ENCODE measurements around the gene RBM41. TPM values are rescaled to one million over a fixed set of nuclear protein-coding genes. Genes with fewer than 3 reads are reported as not detected.

The RBM41 gene
- total RNA-seq (2014; rRNA removed) (12.8 and 14.2 TPM in 2 replicates), Bru-seq, nascent RNA (percentile 81 among the genes with signal in this experiment), BruChase-seq, experiment 1, labeled RNA remaining after a 6-hour chase (percentile 76 among the genes with signal in this experiment), BruChase-seq, experiment 2, labeled RNA remaining after a 2-hour chase (percentile 82 among the genes with signal in this experiment)
- long read RNA-seq, transcript RBM41-201 (7 exons, 1,662 nt) = major isoform, 13 of 50 reads
- long read RNA-seq, partial matches to known transcripts = 18 of 50 reads
- long read RNA-seq, other reads (novel, unspliced or antisense) = 16 of 50 reads

DNA sequence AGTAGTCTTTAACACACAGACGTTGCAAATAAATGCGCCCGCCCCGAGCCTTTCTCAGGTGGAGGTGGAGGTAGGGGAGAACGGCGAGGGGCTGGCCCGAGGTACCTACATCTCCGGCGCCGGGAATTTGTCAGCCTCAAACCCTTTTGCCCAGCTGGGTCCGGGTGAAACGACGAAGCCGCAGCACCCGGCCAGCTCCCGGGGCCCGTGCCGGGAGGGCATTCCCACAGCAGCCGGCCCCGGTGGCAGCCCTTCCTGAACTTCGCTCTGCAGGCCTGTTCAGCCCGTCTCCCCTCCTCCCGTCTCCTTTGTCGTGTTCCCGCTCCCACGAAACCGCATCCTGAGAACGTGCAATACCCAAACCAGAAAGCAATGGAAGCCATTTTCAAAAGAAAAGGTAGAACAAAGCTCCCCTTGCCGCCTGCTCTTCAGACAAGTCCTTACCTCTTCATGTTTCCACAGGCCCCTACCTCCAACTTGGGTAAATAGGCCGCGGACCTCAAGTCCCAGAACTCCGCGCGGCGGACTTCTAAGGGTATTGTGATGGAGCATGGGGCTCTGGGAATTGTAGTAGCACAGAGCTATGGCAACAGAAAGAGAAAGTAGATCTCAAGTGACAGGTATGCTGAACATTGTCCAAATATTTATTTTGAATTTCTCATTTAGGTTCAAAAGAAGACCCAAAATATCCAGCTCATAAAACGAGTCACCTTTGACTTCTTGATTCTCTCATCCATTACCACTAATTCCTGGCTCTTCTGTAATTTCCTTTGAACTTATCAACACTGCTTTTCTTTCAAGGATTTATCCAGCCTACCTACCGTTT, at the start of gene RBM41:
Gene RBM41, minus strand, starts transcription at position 501 of the 826 bp plus-strand sequence. Its CDS starts 49 bp downstream, at position 452.
- no peaks in the 10 kb centered on the region for H4K20me1 ChIP-seq (ENCODE audit: low read length)
- H3K9me2 ChIP-seq (replicated peaks; ENCODE audit: low read length) = no peaks in the 10 kb centered on the region
- DNase-seq (peak; percentile 84), ATAC-seq (peak; percentile 99)
- H3K4me3 ChIP-seq (ENCODE audit: low read length) = peak within 1 kb of the TSS; percentile 92
- peak within 1 kb of the TSS; percentile 93 for H2AFZ ChIP-seq (ENCODE audit: low read length)
- H3F3A ChIP-seq (ENCODE audit: low read length, unreplicated experiment) = no peaks in the 10 kb centered on the region
- no peaks in the 10 kb centered on the region for H3K27me3 ChIP-seq (ENCODE audit: low read length)
- peak within 1 kb of the TSS; percentile 90 for H3K4me2 ChIP-seq (ENCODE audit: low read length)
- BruUV-seq (replicated peaks) = TSS peak; percentile 68
- ChIA-PET POLR2A (ENCODE audit: unreplicated experiment) (no interaction called here), CTCF (interaction anchor here (0.6 kb wide), 1 partner anchor 16 kb away, joined by 3 read pairs; no protein-coding TSS in a partner anchor)
- intact Hi-C loops (cut with micrococcal nuclease) = loop anchor here (5.0 to 10.0 kb wide), 2 partner anchors 86 to 974 kb away; partner anchors contain the start of genes ATG4A, DNAAF6, NUP62CL and PSMD10
- H3K27ac ChIP-seq (ENCODE audit: low read length) = no peak within 1 kb of the TSS; the same call in 1 of the 2 replicates
- H3K36me3 ChIP-seq (ENCODE audit: low read depth, low read length) = peaks cover 30% of the 10 kb centered on the region
- peaks cover 23% of the 10 kb centered on the region for H3K79me2 ChIP-seq (ENCODE audit: low read length)
- peak within 1 kb of the TSS; percentile 94 for H3K9ac ChIP-seq (ENCODE audit: low read length)
- peaks cover 13% of the 10 kb centered on the region for H3K4me1 ChIP-seq (ENCODE audit: insufficient read depth, low read length)
- H3K9me3 ChIP-seq (ENCODE audit: low read length) = no peaks in the 10 kb centered on the region
- TF ChIP-seq EZH2 (IDR thresholded peaks at IDR 0.05; ENCODE audit: low read length, unreplicated experiment) (no peak), EZH2phosphoT487 (IDR thresholded peaks at IDR 0.05; ENCODE audit: borderline replicate concordance, low read length) (no peak)
- TF ChIP-seq, protein P1, sequence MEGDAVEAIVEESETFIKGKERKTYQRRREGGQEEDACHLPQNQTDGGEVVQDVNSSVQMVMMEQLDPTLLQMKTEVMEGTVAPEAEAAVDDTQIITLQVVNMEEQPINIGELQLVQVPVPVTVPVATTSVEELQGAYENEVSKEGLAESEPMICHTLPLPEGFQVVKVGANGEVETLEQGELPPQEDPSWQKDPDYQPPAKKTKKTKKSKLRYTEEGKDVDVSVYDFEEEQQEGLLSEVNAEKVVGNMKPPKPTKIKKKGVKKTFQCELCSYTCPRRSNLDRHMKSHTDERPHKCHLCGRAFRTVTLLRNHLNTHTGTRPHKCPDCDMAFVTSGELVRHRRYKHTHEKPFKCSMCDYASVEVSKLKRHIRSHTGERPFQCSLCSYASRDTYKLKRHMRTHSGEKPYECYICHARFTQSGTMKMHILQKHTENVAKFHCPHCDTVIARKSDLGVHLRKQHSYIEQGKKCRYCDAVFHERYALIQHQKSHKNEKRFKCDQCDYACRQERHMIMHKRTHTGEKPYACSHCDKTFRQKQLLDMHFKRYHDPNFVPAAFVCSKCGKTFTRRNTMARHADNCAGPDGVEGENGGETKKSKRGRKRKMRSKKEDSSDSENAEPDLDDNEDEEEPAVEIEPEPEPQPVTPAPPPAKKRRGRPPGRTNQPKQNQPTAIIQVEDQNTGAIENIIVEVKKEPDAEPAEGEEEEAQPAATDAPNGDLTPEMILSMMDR (conservative IDR thresholded peaks at IDR 0.05; ENCODE audit: low read depth, low read length) = no peak

DNA sequence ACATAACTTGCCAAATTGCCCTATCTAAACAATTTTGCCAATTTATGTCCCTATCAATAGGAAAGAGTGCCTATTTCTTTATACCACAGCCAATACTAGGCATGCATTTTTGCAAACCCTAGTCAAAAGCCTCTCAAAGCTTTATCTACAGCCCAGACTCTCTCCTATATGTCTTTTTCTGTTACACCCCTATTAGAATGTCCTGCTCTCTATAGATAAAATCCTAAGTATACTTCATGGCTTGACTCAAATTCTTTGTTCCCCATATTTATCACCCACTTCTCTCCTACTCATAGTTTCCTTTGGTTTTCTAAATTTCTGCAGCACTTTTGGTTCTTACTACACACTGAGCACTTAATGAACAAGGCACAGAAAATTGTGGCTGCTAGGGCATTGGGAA, 49.6 kb upstream of the RBM41 start:
- H3K4me1 ChIP-seq (ENCODE audit: insufficient read depth, low read length) = no peaks in the 10 kb centered on the region
- H4K20me1 ChIP-seq (ENCODE audit: low read length) = no peaks in the 10 kb centered on the region
- no TSS peak for BruUV-seq (replicated peaks)
- no peak overlapping the region for H2AFZ ChIP-seq (ENCODE audit: low read length)
- POLR2A ChIA-PET (ENCODE audit: unreplicated experiment) = no interaction called here
- DNase-seq (no peak), ATAC-seq (no peak)
- H3K4me2 ChIP-seq (ENCODE audit: low read length) = no peak overlapping the region
- TF ChIP-seq, protein P1 (conservative IDR thresholded peaks at IDR 0.05; ENCODE audit: low read depth, low read length) = no peak
- TF ChIP-seq EZH2 (IDR thresholded peaks at IDR 0.05; ENCODE audit: low read length, unreplicated experiment) (no peak), EZH2phosphoT487 (IDR thresholded peaks at IDR 0.05; ENCODE audit: borderline replicate concordance, low read length) (no peak)
- H3K27me3 ChIP-seq (ENCODE audit: low read length) = no peaks in the 10 kb centered on the region
- intact Hi-C loops (cut with micrococcal nuclease) = no loop called here
- no peaks in the 10 kb centered on the region for H3K9me2 ChIP-seq (replicated peaks; ENCODE audit: low read length)
- no peak overlapping the region for H3K27ac ChIP-seq (ENCODE audit: low read length)
- H3K79me2 ChIP-seq (ENCODE audit: low read length) = no peaks in the 10 kb centered on the region
- H3K36me3 ChIP-seq (ENCODE audit: low read depth, low read length) = no peaks in the 10 kb centered on the region
- no peaks in the 10 kb centered on the region for H3F3A ChIP-seq (ENCODE audit: low read length, unreplicated experiment)
- CTCF ChIA-PET = no interaction called here
- H3K4me3 ChIP-seq (ENCODE audit: low read length) = no peak overlapping the region
- H3K9ac ChIP-seq (ENCODE audit: low read length) = no peak overlapping the region
- H3K9me3 ChIP-seq (ENCODE audit: low read length) = no peaks in the 10 kb centered on the region
